ENCODE data around the gene ZNF185.

The ZNF185 gene

GRCh38 chrX:152918707-152919106 is 20.8 kb downstream of the ZNF185 start:
- no peak for DNase-seq

DNA sequence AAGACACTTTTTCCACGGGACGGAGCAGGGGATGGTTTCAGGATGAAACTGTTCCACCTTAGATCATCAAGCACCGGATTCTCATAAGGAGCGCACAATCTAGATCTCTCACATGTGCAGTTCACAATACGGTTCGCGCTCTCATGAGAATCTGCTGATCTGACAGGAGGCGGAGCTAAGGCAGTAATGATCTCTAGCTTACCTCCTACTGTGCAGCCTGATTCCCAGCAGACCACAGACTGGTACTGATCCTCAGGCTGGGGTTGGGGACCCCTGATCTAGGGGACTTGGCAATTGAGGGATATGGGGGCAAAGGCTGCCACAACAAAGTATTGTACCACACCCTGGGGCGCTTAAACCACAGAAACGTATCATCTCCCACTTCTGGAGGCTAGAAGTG is 25.7 kb downstream of the ZNF185 start:
- no peak for DNase-seq

DNA sequence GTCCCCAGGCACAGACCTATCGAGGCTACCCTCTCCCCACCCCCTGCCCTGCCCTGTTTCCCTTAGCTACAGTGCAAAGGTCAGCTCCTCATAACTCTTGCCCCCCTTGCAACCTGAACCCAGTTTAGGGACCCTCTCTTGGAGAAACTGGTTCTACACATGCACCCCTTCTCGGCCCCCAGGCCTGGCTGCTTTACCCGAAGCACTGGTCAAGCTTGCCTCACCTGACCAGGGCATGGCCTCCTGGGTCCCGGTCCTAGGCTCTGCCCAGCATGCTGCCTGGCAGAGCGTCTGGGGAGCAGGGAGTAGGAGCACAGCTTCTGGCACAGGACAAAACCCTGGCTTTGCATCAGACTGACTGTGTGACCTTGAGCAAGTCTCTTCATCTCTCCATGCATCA is 28.0 kb downstream of the ZNF185 start:
- no peak for DNase-seq

DNA sequence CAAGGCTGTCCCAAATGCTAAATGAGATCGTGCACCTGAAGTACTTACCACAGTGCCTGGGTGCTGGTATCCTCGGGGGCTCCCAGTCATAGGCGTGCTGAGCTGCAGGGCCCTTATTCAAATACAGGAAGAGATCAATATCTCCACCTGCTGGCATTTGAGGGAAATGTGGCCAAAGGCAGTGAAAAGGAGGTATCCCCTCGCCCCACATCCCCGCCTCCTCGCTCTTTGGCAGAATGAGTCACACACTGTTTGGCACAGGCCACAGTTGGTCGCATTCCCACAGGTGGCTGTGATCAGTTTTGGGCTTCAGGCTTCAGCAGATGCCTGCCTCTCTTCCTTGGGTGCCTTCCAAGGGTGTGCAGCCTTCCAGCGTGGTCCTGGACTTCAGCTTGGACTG is 28.4 kb downstream of the ZNF185 start:
- peak; percentile 28 to 41 for DNase-seq

DNA sequence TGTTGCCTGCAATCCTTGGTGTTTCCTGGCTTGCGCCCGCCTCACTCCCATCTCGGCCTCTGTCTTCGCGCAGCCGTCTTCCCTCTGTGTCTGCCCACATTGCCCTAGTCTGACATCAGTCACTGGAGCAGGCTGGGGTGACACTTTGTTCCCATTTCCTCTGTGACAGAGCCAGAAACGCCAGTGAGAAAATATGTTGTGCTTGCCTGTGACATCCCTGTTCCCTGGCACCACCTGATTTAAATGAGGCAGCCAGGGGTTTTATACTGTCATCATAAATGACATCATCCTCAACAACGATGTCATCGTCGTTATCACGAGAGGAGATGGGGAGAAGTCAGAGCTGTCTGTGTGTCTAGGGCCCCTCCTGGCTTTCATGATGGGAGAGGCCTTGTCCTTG is 29.1 kb downstream of the ZNF185 start:
- no peak for DNase-seq

DNA sequence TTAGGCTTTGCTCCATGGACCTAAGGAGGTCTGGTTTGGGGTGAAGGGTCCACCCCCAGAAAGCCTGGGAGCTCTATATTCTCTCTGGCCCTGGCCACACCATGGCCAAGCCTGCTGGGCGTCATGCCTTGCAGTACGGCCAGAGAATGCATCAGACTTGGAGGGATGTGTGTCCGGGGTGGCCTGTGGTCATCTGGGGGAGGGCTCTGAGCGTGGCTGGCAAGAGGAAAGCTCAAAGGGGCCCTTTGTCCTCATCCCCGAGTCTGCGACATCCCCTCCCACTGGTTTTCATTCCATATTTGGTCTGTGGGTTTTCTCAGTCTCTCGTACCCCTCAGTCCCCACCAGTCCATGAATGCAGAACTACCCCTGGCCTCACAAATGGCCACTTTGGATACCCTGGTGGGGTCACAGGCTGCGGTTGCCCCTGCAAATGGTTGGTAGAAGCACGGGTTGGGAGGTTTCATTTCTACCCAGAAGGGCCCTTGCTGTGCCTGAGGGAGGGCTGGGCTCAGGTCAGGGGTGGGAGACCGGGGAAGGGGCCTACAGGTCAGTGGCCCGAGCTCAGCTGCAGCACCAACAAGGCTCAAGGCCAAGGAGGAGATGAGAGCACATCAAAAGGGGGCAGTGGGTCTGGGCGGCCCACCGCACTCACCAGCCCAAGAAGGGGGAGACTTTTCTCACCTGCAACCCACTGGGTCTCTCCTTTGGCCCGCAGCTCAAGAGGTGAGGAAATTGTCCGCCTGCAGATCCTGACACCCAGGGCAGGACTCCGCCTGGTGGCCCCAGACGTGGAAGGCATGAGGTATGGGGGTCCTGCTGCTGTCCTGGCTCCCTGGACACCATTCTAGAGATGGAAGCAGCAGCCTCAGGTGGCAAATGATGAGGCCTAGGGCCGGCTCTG is 30.2 kb downstream of the ZNF185 start:
- DNase-seq = no peak

DNA sequence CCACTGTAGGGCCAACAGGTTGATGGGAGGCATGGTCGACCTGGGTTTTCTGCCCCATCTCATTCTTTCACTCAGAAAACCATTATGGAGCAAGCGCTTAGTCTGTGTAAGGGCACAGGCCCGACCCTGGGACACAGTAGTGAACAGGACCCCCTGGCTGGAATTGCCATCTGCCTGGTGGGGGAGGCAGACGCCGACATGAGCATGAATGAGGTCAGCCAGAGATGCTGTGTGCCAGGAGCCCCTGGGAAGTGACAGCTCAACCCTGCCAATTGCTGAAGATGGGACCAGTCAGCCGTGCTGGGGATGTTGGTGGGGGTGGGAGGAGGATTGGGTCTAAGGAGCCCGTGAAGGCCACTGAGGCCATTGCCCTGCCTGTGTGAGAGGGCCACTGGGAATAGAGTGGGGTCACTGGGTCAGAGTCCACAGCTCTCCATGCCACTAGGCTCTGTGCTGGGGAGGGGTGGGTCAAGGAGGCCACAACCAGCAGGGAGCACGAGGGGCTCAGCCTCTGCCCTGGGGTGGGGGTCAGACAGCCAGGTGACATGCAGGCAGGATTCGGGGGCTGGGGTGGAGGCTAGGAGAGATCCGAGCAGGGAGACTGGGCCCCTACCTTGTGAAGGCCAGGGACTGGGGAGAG is 31.0 kb downstream of the ZNF185 start:
- no peak for DNase-seq

DNA sequence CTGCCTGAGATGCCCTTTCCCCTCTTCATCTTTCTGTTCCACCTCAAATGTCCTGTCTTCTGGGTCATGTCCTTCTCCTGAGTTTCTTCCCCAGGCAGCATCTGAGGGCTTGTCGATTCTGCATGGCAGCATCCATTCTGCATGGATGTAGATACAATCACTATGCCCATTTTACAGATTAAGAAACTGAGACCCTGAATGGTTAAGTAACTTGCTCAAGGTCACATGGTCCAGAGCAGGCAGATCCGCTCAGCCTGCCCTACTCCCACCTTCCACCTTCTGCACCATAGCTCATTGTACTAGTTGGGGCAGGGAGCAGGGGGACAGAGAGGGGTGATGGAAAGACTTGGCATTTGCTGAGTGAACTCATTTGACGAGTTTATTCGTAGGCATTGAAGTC is 32.0 kb downstream of the ZNF185 start:
- DNase-seq = no peak

GRCh38 chrX:152930516-152930915 is 32.6 kb downstream of the ZNF185 start:
- no peak for DNase-seq

DNA sequence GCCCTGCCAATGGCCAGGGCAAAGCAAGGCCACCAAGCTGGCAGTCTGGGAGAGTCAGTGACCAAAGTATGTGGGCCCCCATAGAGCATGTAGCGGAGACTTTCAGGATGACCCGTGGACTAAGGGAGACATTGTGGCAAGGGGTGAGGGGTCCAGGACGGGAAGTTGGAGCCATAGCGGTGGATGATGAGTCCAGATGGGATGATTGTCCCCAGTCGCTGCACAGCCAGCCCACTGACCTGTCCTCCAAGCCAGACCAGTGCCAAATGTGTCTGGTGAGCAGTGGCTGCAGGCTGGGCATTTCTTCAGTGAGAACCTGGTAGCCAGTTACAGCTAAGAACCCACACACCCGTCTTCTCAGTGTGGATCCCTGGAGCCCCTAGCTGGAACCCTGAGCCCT is 34.3 kb downstream of the ZNF185 start:
- DNase-seq = no peak

GRCh38 chrX:152932598-152933175 is 34.8 kb downstream of the ZNF185 start:
- no peak for DNase-seq

- no peak for DNase-seq
Measured at GRCh38 chrX:152936306-152936705, 38.4 kb downstream of the ZNF185 start.

- DNase-seq = no peak
Measured at GRCh38 chrX:152937236-152937635, 39.4 kb downstream of the ZNF185 start.

- DNase-seq = peak; percentile 63 to 85
Measured at GRCh38 chrX:152941328-152942076, 43.6 kb downstream of the ZNF185 start.

- DNase-seq = no peak
Measured at GRCh38 chrX:152942077-152942442, 44.2 kb downstream of the ZNF185 start.

DNA sequence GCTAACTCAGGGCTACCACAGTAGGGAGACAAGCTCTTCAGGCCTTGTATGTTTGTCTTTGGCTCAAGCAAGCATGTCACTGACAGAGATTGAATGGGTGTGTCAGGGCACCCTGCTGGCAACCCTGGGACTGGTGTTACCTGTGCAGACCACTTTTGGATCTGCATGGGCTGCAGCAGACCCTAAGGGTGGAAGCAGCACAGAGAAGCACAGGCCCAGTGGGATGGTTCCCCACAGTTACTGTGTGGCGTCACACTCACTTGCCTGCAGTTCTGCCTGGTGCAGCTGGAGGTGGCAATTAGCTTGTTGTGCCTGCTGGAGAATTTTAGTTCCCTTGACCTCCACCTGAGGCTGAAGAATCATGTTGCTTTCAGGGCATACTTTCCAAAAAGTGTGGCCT is 46.0 kb downstream of the ZNF185 start:
- DNase-seq = no peak

DNA sequence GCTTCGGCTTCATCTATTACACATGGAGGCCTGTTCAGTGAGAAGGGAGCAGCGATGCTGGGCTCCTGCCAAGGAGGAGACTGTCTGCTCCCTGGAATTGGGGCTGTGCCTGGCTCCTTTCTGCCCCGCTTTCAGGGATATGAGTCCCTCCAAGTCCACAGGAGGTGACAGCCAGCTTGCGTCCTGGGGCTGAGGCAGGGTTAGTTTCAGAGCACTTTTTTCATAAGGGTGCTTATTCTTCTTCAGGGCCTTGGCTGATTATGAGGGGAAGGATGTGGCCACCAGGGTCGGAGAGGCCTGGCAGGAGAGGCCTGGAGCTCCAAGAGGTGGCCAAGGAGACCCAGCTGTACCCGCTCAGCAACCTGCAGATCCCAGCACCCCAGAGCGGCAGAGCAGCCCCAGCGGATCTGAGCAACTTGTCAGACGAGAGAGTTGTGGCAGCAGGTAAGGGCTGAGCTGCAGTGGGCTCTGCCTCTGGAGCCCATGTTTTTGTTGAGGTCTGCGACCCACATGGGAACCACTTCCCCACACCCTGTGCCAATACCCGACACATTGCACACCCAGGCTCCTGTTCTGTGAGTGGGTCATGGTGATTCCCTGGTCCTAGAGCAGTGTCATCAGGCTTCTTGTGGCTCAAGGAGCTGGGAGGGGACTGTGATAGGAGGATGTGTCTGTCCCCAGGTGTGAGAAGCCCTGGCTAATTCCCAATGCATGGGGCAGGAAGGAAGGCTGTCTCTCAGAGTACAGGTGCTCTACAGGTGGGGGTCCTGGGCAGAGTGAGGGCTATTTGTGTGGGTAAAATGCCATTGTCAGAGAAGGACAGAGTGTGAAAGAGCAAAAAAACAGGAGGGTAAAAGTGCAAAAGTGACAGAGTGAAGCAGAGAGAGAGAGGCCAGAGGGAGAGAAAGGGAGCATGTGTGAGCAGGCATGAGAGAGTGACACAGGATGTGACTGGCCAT is 47.4 kb downstream of the ZNF185 start:
- DNase-seq = no peak

DNA sequence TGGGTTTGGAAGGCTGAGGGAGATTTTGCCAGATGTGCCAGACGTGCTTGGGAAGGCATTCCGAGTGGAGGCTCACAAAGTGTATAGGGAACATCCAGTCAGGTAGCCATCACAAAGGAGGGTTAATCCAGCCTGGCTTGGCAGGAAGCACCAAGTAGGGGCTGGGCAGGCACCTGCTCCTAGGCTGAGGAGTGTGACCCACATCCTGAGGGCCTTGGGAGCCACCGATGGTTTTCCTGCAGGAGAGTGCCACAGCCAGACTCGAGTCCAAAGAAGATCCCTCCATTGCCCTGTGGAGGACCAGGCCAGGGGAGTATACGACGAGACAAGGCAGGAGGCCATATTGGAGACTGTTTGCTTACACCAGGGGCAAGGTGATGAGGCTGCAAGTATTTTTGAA is 48.8 kb downstream of the ZNF185 start:
- no peak for DNase-seq

All from SW 1271 (cell line).